CD4-positive, alpha-beta memory T cell (primary cell): ENCODE measurements around the gene CERKL. TPM values are rescaled to one million over a fixed set of nuclear protein-coding genes. Genes with fewer than 3 reads are reported as not detected.

Source experiments
- CTCF ChIA-PET: fragments of 350-600 bp; sonication (Branson Sonifier 250); formaldehyde crosslinking; loops from one replicate; lab custom pipeline; 2021; ENCODE audit warnings: inconsistent platforms; ENCODE audit not compliant: partially characterized antibody; lab: Charles Lee
- POLR2A ChIA-PET: fragments of 350-600 bp; sonication (Branson Sonifier 250); formaldehyde crosslinking; loops from one replicate; lab custom pipeline; 2021; ENCODE audit not compliant: partially characterized antibody; lab: Charles Lee
- DNase-seq, 5 donors: peaks; one replicate each; pipeline versions ENCODE4 v3.0.0 to v3.0.0-alpha.2; 2020 to 2022; ENCODE audit warnings: mixed read lengths in 1 of 5
- H3K27ac ChIP-seq: one replicate; pipeline ENCODE4 v1.7.0; 2013; ENCODE audit warnings: low read depth, low read length
- H3K27me3 ChIP-seq: 2 replicates; pipeline ENCODE4 v1.7.0; 2013; ENCODE audit warnings: mild to moderate bottlenecking, low read length, moderate library complexity; ENCODE audit not compliant: insufficient read depth
- H3K36me3 ChIP-seq: 2 replicates; pipeline ENCODE4 v1.7.0; 2013; ENCODE audit warnings: mild to moderate bottlenecking, low read length, moderate library complexity; ENCODE audit not compliant: insufficient read depth
- H3K4me1 ChIP-seq: 2 replicates; pipeline ENCODE4 v1.7.0; 2013; ENCODE audit warnings: mild to moderate bottlenecking, low read length, moderate library complexity; ENCODE audit not compliant: insufficient read depth
- H3K4me3 ChIP-seq, 2 donors: one replicate each; pipeline ENCODE4 v1.7.0; 2013; ENCODE audit warnings: low read length in 2 of 2, mild to moderate bottlenecking in 1 of 2
- H3K9me3 ChIP-seq, 2 donors: one replicate each; pipeline ENCODE4 v1.7.0; 2013; ENCODE audit warnings: low read length in 2 of 2, control low read depth in 1 of 2; ENCODE audit not compliant: control insufficient read depth in 1 of 2
- H3K27ac Mint-ChIP-seq, 7 donors: one replicate each; pipeline ENCODE4 v1.8.0; 2020 to 2021; ENCODE audit warnings: mixed read lengths in 7 of 7, mild to moderate bottlenecking in 6 of 7, inconsistent platforms in 3 of 7, moderate library complexity in 3 of 7
- H3K27me3 Mint-ChIP-seq, 2 donors: one replicate each; pipeline ENCODE4 v1.8.0; 2020 to 2021; ENCODE audit warnings: mixed read lengths in 2 of 2
- H3K36me3 Mint-ChIP-seq, 2 donors: one replicate each; pipeline ENCODE4 v1.8.0; 2020 to 2021; ENCODE audit warnings: mixed read lengths in 2 of 2, inconsistent platforms in 1 of 2, mild to moderate bottlenecking in 1 of 2
- H3K4me1 Mint-ChIP-seq, 4 donors: one replicate each; pipeline ENCODE4 v1.8.0; 2020 to 2021; ENCODE audit warnings: mixed read lengths in 4 of 4, mild to moderate bottlenecking in 1 of 4
- H3K4me3 Mint-ChIP-seq, 8 donors: one replicate each; pipeline ENCODE4 v1.8.0; 2020 to 2021; ENCODE audit warnings: mixed read lengths in 8 of 8, mild to moderate bottlenecking in 7 of 8, moderate library complexity in 6 of 8, inconsistent platforms in 3 of 8
- H3K9me3 Mint-ChIP-seq, 8 donors: one replicate each; pipeline ENCODE4 v1.8.0; 2020 to 2021; ENCODE audit warnings: mixed read lengths in 8 of 8, mild to moderate bottlenecking in 5 of 8, inconsistent platforms in 3 of 8, moderate library complexity in 1 of 8
- intact Hi-C: fragments of 100-400 bp; cut with micrococcal nuclease; formaldehyde crosslinking; loops from one replicate; pipeline ENCODE4 v1.15.1; 2023
- polyA plus RNA-seq, 2 donors: library from polyadenylated mRNA; unstranded; fragments of 300-500 nt; fragmentation: Illumina TruSeq; gene quantifications; one replicate each; pipeline ENCODE4 v1.2.3, GENCODE V29; 2021
- total RNA-seq, 2 experiments: library from RNA; stranded (reverse); gene quantifications; one replicate each; pipeline ENCODE4 v1.2.3, GENCODE V29; 2021

Gene CERKL
- total and polyA plus RNA-seq, 4 experiments from 2014 or later, result 0.09 to 33.3 (median 15.6) TPM

DNA sequence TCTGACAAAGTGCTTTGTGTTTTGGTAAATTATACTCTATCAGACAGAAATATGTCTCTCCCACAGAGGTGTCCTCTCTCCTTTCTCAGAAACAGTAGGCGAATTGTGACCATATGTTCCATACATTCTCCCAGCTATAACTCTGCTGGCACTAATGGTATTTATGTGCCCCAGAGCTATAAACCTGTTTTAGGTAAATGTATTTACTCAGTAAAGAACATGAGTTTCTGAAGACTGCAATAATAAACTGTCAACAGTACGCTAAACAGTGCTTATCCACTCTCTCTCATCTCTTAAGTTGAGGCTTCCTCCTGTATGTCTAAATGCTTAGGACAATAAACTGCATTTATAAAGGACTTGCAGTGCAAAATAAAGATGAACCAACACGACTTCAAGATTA is 141.2 kb downstream of the CERKL start:
- Mint-ChIP-seq H3K36me3 (peaks cover 76 to 81% of the 10 kb centered on the region in 2 donors), H3K27ac (peak overlapping the region in 3 of 7 donors; percentile 22 to 78 (median 22)), H3K27me3 (no peaks in the 10 kb centered on the region), H3K4me3 (peak overlapping the region in 2 of 8 donors; percentile 33 to 41), H3K4me1 (peaks cover 47 to 65% (median 55%) of the 10 kb centered on the region in 4 donors), H3K9me3 (no peaks in the 10 kb centered on the region)
- Histone ChIP-seq H3K27me3 (no peaks in the 10 kb centered on the region), H3K4me1 (peaks cover 64% of the 10 kb centered on the region), H3K36me3 (peaks cover 48% of the 10 kb centered on the region), H3K9me3 (no peaks in the 10 kb centered on the region), H3K4me3 (no peak overlapping the region), H3K27ac (no peak overlapping the region)
- DNase-seq, result no peak
- CTCF ChIA-PET, result interaction anchor here (0.9 kb wide), 2 partner anchors 11 to 411 kb away, joined by 3 read pairs; no protein-coding TSS in a partner anchor
- intact Hi-C loops, result no loop called here
- POLR2A ChIA-PET, result interaction anchor here (2.2 kb wide), 2 partner anchors 10 to 17 kb away, joined by 6 to 11 read pairs; no protein-coding TSS in a partner anchor

DNA sequence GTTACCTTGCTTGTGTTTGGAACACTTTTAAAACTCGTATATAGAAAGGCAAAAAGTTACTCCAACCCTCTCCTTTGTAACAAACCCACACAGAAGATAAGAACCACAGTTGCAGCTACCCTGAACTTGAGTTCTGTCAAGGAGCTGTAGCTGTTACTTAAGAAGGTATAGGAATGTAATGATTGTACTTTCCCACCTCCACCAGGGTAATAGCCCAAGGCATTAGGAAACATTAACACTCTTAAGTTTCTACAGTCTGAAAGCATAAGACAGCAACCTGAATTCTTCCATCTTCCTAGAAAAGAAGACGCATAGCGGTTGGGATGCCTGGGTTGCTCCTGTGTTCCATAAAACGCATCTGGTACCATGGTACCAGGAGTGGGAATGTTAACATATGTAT is 156.7 kb downstream of the CERKL start:
- Histone ChIP-seq H3K4me1 (no peaks in the 10 kb centered on the region), H3K27ac (no peak overlapping the region), H3K36me3 (peaks cover 52% of the 10 kb centered on the region), H3K9me3 (no peaks in the 10 kb centered on the region), H3K27me3 (no peaks in the 10 kb centered on the region), H3K4me3 (no peak overlapping the region)
- no peak for DNase-seq
- H3K27ac Mint-ChIP-seq, result no peak overlapping the region
- peaks cover 0 to 15% (median 1%) of the 10 kb centered on the region in 4 donors for H3K4me1 Mint-ChIP-seq
- peak overlapping the region in 1 of 8 donors; percentile 2 for H3K4me3 Mint-ChIP-seq
- CTCF ChIA-PET, result no interaction called here
- no peaks in the 10 kb centered on the region for H3K9me3 Mint-ChIP-seq
- peaks cover 33 to 59% of the 10 kb centered on the region in 2 donors for H3K36me3 Mint-ChIP-seq
- POLR2A ChIA-PET, result interaction anchor here (1.5 to 1.7 kb wide), 2 partner anchors 12 to 16 kb away, joined by 4 to 5 read pairs; no protein-coding TSS in a partner anchor
- H3K27me3 Mint-ChIP-seq, result no peaks in the 10 kb centered on the region
- intact Hi-C loops, result no loop called here

DNA sequence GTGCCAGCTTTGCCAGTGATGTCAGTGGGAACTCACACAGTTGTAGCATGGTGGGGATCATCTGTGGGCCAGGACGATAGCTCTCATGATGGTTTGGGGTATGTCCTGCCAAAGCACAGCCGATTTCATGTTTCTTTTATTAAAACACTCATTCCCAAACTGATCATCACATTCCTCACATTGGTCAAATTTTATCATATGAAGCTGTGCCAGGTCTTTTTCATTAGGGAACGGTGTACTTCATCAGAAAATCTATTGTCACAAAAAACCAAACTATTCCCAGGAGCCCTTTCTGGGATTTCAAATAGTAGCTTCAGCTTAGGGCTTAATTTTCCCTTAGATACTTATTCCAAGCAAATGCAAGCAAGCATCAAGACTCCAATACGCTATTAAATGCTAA is 157.7 kb downstream of the CERKL start:
- Histone ChIP-seq H3K4me1 (no peaks in the 10 kb centered on the region), H3K36me3 (peaks cover 56% of the 10 kb centered on the region), H3K9me3 (no peaks in the 10 kb centered on the region), H3K4me3 (no peak overlapping the region), H3K27ac (no peak overlapping the region), H3K27me3 (no peaks in the 10 kb centered on the region)
- Mint-ChIP-seq H3K36me3 (peaks cover 32 to 58% of the 10 kb centered on the region in 2 donors), H3K9me3 (no peaks in the 10 kb centered on the region), H3K27ac (peak overlapping the region in 2 of 7 donors; percentile 42 to 44), H3K27me3 (no peaks in the 10 kb centered on the region), H3K4me3 (no peak overlapping the region), H3K4me1 (peaks cover 0 to 11% (median 1%) of the 10 kb centered on the region in 4 donors)
- no peak for DNase-seq
- ChIA-PET POLR2A (interaction anchor here (1.3 to 1.7 kb wide), 5 partner anchors 11 to 38 kb away, joined by 3 to 6 read pairs (median 4); no protein-coding TSS in a partner anchor), CTCF (interaction anchor here (1.3 kb wide), 1 partner anchor 32 kb away, joined by 3 read pairs; no protein-coding TSS in a partner anchor)
- intact Hi-C loops, result no loop called here

Other genes with a start within 250 kb of the CERKL start
- 100 to 1,000 TPM; 278 to 297 TPM for gene ITGA4, start 199.7 kb downstream of the CERKL start, total RNA-seq
- 100 to 1,000 TPM; 219 to 256 TPM for gene ITGA4, start 199.7 kb downstream of the CERKL start, polyA plus RNA-seq
- not detected for gene NEUROD1, start 23.4 kb upstream of the CERKL start, total RNA-seq
- gene NEUROD1, start 23.4 kb upstream of the CERKL start, polyA plus RNA-seq, result not detected
- gene ITPRID2, start 234.6 kb upstream of the CERKL start, total RNA-seq, result 10 to 100 TPM; 30.8 to 38.8 TPM
- 1 to 10 TPM; 3.8 to 7.0 TPM for gene ITPRID2, start 234.6 kb upstream of the CERKL start, polyA plus RNA-seq